HL-60 (cell line): ENCODE measurements around the gene MS4A4A.

Source experiments
- DNase-seq, 2 experiments: peaks; one replicate each; pipeline ENCODE4 v3.0.0-alpha.2; 2010 to 2020; ENCODE audit warnings: low read depth in 1 of 2, low spot score in 1 of 2
- H3K27ac ChIP-seq: fragments of 250-450 bp; sonication (Bioruptor Pico); replicated peaks from 2 replicates; pipeline ENCODE4 v1.5.1; 2020; ENCODE audit warnings: mild to moderate bottlenecking, moderate library complexity
- H3K27me3 ChIP-seq: fragments of 250-450 bp; sonication (Bioruptor Pico); 2 replicates; pipeline ENCODE4 v1.5.1; 2021; ENCODE audit warnings: mild to moderate bottlenecking, moderate library complexity; ENCODE audit not compliant: insufficient read depth, poor library complexity, severe bottlenecking
- H3K4me3 ChIP-seq: replicated peaks from 2 replicates; pipeline ENCODE4 v1.5.1; 2011; ENCODE audit warnings: mild to moderate bottlenecking, control low read depth, low read length; ENCODE audit not compliant: insufficient read depth
- GABPA ChIP-seq: IDR thresholded peaks from 2 replicates; pipeline ENCODE4 v1.6.1; 2012; ENCODE audit warnings: low read depth
- POLR2AphosphoS5 ChIP-seq: IDR thresholded peaks from 2 replicates; pipeline ENCODE4 v1.6.1; 2012; ENCODE audit warnings: low read depth
- SPI1 ChIP-seq: IDR thresholded peaks from 2 replicates; pipeline ENCODE4 v1.6.1; 2012; ENCODE audit warnings: low read depth, mild to moderate bottlenecking, borderline replicate concordance
- TF ChIP-seq, protein P1 (sequence below): IDR thresholded peaks from 2 replicates; pipeline ENCODE4 v1.6.1; 2012; ENCODE audit warnings: low read depth; ENCODE audit not compliant: insufficient replicate concordance
- TF ChIP-seq, protein P2 (sequence below): IDR thresholded peaks from one replicate; pipeline ENCODE4 v1.5.1; 2011; ENCODE audit warnings: low read length, control low read depth, inconsistent platforms; ENCODE audit not compliant: insufficient read depth

Gene MS4A4A

DNA sequence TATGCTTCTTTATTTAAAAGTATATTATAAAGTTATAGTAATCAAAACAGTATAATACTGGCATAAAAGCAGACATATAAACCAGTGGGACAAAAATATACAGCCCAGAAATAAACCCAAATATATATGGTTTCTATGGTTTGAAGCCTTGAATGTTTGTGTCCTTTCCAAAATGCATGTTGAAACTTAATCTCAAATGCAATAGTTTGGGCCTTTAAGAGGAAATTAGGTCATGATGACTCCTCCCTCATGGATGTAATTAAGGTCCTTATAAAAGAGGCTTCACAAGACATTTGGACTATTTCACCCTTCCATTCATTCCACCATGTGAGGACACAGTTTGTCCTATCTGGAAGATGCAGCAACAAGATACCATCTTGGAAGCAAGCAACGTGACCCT is 46.5 kb downstream of the MS4A4A start, which contains the start of gene MS4A6E:
Gene MS4A6E, plus strand, starts transcription at position 301 of the 400 bp plus-strand sequence. CDS start 7,641 bp downstream, outside the sequence.
- Histone ChIP-seq H3K27me3 (no peaks in the 10 kb centered on the region), H3K4me3 (no peak within 1 kb of the TSS), H3K27ac (no peak within 1 kb of the TSS)
- TF ChIP-seq POLR2AphosphoS5: no peak
- TF ChIP-seq, protein P1, sequence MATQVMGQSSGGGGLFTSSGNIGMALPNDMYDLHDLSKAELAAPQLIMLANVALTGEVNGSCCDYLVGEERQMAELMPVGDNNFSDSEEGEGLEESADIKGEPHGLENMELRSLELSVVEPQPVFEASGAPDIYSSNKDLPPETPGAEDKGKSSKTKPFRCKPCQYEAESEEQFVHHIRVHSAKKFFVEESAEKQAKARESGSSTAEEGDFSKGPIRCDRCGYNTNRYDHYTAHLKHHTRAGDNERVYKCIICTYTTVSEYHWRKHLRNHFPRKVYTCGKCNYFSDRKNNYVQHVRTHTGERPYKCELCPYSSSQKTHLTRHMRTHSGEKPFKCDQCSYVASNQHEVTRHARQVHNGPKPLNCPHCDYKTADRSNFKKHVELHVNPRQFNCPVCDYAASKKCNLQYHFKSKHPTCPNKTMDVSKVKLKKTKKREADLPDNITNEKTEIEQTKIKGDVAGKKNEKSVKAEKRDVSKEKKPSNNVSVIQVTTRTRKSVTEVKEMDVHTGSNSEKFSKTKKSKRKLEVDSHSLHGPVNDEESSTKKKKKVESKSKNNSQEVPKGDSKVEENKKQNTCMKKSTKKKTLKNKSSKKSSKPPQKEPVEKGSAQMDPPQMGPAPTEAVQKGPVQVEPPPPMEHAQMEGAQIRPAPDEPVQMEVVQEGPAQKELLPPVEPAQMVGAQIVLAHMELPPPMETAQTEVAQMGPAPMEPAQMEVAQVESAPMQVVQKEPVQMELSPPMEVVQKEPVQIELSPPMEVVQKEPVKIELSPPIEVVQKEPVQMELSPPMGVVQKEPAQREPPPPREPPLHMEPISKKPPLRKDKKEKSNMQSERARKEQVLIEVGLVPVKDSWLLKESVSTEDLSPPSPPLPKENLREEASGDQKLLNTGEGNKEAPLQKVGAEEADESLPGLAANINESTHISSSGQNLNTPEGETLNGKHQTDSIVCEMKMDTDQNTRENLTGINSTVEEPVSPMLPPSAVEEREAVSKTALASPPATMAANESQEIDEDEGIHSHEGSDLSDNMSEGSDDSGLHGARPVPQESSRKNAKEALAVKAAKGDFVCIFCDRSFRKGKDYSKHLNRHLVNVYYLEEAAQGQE: no peak
- TF ChIP-seq SPI1: no peak
- no peak for TF ChIP-seq GABPA
- TF ChIP-seq, protein P2, sequence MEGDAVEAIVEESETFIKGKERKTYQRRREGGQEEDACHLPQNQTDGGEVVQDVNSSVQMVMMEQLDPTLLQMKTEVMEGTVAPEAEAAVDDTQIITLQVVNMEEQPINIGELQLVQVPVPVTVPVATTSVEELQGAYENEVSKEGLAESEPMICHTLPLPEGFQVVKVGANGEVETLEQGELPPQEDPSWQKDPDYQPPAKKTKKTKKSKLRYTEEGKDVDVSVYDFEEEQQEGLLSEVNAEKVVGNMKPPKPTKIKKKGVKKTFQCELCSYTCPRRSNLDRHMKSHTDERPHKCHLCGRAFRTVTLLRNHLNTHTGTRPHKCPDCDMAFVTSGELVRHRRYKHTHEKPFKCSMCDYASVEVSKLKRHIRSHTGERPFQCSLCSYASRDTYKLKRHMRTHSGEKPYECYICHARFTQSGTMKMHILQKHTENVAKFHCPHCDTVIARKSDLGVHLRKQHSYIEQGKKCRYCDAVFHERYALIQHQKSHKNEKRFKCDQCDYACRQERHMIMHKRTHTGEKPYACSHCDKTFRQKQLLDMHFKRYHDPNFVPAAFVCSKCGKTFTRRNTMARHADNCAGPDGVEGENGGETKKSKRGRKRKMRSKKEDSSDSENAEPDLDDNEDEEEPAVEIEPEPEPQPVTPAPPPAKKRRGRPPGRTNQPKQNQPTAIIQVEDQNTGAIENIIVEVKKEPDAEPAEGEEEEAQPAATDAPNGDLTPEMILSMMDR: no peak
- no peak for DNase-seq

DNA sequence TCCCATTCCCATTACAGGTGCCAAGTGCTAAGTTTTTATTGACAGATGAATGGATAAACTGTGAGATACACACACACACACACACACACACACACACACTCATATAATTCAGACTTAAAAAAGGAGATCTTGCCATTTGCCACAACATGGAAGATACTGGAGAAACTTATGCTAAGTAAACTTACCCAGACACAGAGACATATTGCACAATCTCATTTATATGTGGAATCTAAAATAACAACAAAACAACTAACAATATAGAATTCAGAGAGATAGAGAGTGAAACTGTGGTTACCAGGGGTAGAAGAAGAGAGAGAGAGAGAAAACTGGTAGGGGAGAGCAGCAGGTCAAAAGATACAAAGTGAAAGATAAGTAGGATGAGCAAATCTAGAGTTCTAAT is 48.0 kb downstream of the MS4A4A start:
- Histone ChIP-seq H3K27ac (no peak overlapping the region), H3K4me3 (no peak overlapping the region), H3K27me3 (no peaks in the 10 kb centered on the region)
- TF ChIP-seq SPI1 (no peak), GABPA (no peak)
- no peak for DNase-seq

DNA sequence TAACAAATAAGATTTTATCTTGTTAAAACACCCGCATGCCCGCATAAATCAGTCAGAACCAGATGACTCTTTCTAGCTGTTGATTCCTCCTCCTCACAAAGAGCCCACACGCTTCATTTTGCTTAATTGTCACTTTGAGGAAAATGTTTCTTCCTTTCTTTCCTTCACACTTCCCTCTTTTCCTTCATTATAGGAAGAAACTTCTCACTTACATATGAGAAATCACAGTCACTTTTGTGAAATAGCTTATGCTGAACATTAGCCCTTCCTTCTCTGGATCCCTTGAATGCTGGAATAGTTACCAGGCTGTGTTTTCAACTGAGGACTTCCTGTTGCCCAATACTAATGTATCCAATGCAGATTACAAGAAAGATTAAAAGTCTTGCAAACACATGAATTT is 52.4 kb downstream of the MS4A4A start:
- no peak overlapping the region for H3K4me3 ChIP-seq
- DNase-seq: no peak
- TF ChIP-seq, protein P2: no peak
- TF ChIP-seq POLR2AphosphoS5: no peak
- TF ChIP-seq GABPA: no peak
- TF ChIP-seq SPI1: no peak
- TF ChIP-seq, protein P1: no peak
- no peaks in the 10 kb centered on the region for H3K27me3 ChIP-seq
- no peak overlapping the region for H3K27ac ChIP-seq

DNA sequence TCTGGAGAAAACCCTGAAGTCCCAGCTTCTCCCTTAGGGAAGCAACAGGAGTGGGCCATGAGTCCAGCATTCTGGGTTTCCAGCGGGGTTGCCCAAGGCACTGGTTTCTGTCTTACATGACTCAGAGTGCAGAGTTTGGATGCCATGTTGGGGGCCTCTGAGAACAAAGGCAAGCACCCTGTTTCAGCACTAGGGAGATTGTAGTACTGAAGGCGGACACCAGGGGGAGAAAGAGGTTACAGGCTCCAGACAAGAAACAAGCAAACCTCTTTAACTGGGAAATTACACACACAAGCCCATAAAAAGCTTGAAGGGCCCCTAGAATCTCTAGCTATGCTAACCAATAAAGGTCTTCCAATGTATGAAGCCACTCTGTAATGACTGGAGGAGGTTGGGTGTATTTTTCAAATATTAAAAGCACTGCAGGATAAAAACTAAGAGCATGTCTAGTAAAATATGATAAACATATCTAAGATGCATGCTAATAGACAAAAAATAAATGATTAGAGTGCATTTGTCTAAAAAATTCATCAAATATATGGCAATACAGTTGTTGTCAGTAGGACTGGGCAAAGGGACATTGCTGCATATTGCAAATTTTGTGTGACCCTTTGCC is 53.6 kb downstream of the MS4A4A start:
- TF ChIP-seq, protein P1: no peak
- TF ChIP-seq, protein P2: peak; percentile 57
- H3K4me3 ChIP-seq: no peak overlapping the region
- no peaks in the 10 kb centered on the region for H3K27me3 ChIP-seq
- no peak overlapping the region for H3K27ac ChIP-seq
- DNase-seq: peak; percentile 57 to 68
